ENCODE measurements around the gene TMEM72. TPM values are rescaled to one million over a fixed set of nuclear protein-coding genes. Genes with fewer than 3 reads are reported as not detected.

Gene TMEM72
- total RNA-seq, 2 donors from 2014 or later, result 14.5 to 17.6 TPM

DNA sequence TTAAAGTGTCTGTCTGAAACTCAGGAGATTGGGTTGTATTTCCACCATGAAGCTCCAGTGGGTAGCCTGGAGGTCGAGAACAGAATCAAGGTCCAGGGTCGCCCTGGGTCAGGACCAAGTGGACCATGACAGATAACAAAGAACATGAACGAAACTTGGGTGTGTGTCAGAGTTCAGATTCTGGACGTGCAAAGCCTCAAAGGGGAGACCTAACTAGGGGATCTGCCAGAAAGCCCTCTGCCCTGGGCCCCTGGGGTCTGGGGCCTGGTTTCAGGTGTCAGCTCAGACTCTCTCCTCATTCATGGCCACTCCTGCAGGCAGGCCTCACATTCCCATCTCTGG lies 50.1 kb downstream of the TMEM72 start:
- H3K27ac ChIP-seq, result peak overlapping the region; percentile 34
- peak; percentile 17 for DNase-seq
- TF ChIP-seq CTCF (IDR thresholded peaks at IDR 0.05), result no peak
- H3K4me3 ChIP-seq, result no peak overlapping the region
- no peaks in the 10 kb centered on the region for H3K36me3 ChIP-seq
- H3K9me3 ChIP-seq, result no peaks in the 10 kb centered on the region
- intact Hi-C loops (cut with DNase I), result no loop called here
- H3K27me3 ChIP-seq, result no peaks in the 10 kb centered on the region
- peaks cover 4% of the 10 kb centered on the region for H3K4me1 ChIP-seq
- peak overlapping the region in 1 of 2 donors; percentile 90 for H3K9ac ChIP-seq (ENCODE audit: low read depth in 2 of 2, low read length in 2 of 2)

- Histone ChIP-seq H3K9me3 (no peaks in the 10 kb centered on the region), H3K36me3 (no peaks in the 10 kb centered on the region), H3K27ac (no peak overlapping the region), H3K27me3 (no peaks in the 10 kb centered on the region), H3K4me3 (no peak overlapping the region), H3K4me1 (peaks cover 4% of the 10 kb centered on the region), H3K9ac (ENCODE audit: low read depth in 2 of 2, low read length in 2 of 2) (no peak overlapping the region)
- DNase-seq, result peak; percentile 17
- intact Hi-C loops (cut with DNase I), result no loop called here
- TF ChIP-seq CTCF (IDR thresholded peaks at IDR 0.05), result no peak
These were observed 51.0 kb downstream of the TMEM72 start for GRCh38 chr10:44961931-44962750.

- no peak for DNase-seq
- Histone ChIP-seq H3K27ac (no peak overlapping the region), H3K4me3 (no peak overlapping the region), H3K36me3 (no peaks in the 10 kb centered on the region), H3K9ac (ENCODE audit: low read depth in 2 of 2, low read length in 2 of 2) (peak overlapping the region in 1 of 2 donors; percentile 70), H3K9me3 (no peaks in the 10 kb centered on the region), H3K27me3 (no peaks in the 10 kb centered on the region), H3K4me1 (peaks cover 4% of the 10 kb centered on the region)
- TF ChIP-seq CTCF (IDR thresholded peaks at IDR 0.05), result no peak
- intact Hi-C loops (cut with DNase I), result no loop called here
These were observed 52.0 kb downstream of the TMEM72 start for GRCh38 chr10:44962870-44963738.

GRCh38 chr10:44963772-44964633 lies 52.9 kb downstream of the TMEM72 start:
- Histone ChIP-seq H3K27me3 (no peaks in the 10 kb centered on the region), H3K9me3 (no peaks in the 10 kb centered on the region), H3K4me1 (peaks cover 4% of the 10 kb centered on the region), H3K27ac (peak overlapping the region; percentile 3), H3K4me3 (no peak overlapping the region), H3K36me3 (no peaks in the 10 kb centered on the region), H3K9ac (ENCODE audit: low read depth in 2 of 2, low read length in 2 of 2) (peak overlapping the region; percentile 48 to 70)
- intact Hi-C loops (cut with DNase I), result no loop called here
- DNase-seq, result peak; percentile 59
- TF ChIP-seq CTCF (IDR thresholded peaks at IDR 0.05), result no peak

- H3K27me3 ChIP-seq, result no peaks in the 10 kb centered on the region
- peak overlapping the region; percentile 24 for H3K27ac ChIP-seq
These were observed 54.0 kb downstream of the TMEM72 start for GRCh38 chr10:44965104-44965503.

More at GRCh38 chr10:44965104-44965503, 54.0 kb downstream of the TMEM72 start:
- H3K9me3 ChIP-seq, result no peaks in the 10 kb centered on the region
- no peak overlapping the region for H3K4me3 ChIP-seq
- intact Hi-C loops (cut with DNase I), result no loop called here
- no peaks in the 10 kb centered on the region for H3K36me3 ChIP-seq
- no peak for DNase-seq
- TF ChIP-seq CTCF (IDR thresholded peaks at IDR 0.05), result no peak
- peaks cover 4% of the 10 kb centered on the region for H3K4me1 ChIP-seq
- peak overlapping the region in 1 of 2 donors; percentile 1 for H3K9ac ChIP-seq (ENCODE audit: low read depth in 2 of 2, low read length in 2 of 2)
